T-helper 2 cell treated with Interferon-gamma antibody and Interleukin-4, amounts not matched to agents 5 μg/mL and 100 μg/mL, for 36 hours (primary cell): ENCODE data around the gene BIRC2.
"Not testable (repeated sequence)": the region's sequence is repeated elsewhere in the genome, so short reads cannot be mapped to it uniquely, and the experiment has no call there.

Experiments
- DNase-seq: peaks from one replicate; pipeline ENCODE4 v3.0.0; 2021; ENCODE audit warnings: low spot score
- H3K27ac Mint-ChIP-seq: one replicate; pipeline ENCODE4 v1.8.0; 2021; ENCODE audit warnings: mild to moderate bottlenecking, mixed read lengths
- H3K27me3 Mint-ChIP-seq: one replicate; pipeline ENCODE4 v1.8.0; 2021; ENCODE audit warnings: low read depth, mixed read lengths
- H3K36me3 Mint-ChIP-seq: one replicate; pipeline ENCODE4 v1.8.0; 2021; ENCODE audit warnings: low read depth, mixed read lengths
- H3K4me1 Mint-ChIP-seq: one replicate; pipeline ENCODE4 v1.8.0; 2021; ENCODE audit warnings: low read depth, mixed read lengths
- H3K4me3 Mint-ChIP-seq: one replicate; pipeline ENCODE4 v1.8.0; 2022; ENCODE audit warnings: mild to moderate bottlenecking, moderate library complexity, mixed read lengths
- H3K9me3 Mint-ChIP-seq: one replicate; pipeline ENCODE4 v1.8.0; 2021; ENCODE audit warnings: mixed read lengths

The BIRC2 gene

DNA sequence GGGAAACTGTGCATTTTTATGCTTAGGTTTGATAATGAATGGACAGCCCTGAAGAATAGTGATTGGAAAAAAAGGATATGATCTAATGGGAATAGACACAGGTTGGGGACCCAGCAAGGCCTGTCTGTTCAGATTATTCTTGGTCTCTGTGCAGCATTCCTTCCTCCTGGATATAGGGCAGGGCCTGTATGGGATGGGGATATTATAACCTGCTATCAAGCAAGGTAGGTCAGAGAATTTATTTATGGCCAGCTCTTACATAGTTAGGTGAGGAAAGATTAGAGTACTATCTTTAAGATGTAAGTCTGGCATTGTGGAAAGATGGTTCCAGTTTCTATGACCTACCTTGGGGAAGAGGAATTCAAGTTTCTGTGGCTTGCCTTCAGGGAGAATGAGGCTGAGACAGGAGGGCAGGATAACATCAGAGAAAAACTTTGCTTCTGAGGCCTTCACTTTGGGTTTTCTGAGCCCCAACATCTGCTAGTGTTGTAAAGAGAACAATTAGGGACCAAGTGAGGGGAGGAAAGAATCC is 8.5 kb upstream of the BIRC2 start:
- H3K36me3 Mint-ChIP-seq = peaks cover 32% of the 10 kb centered on the region
- no peak overlapping the region for H3K4me3 Mint-ChIP-seq
- no peak for DNase-seq
- no peak overlapping the region for H3K27ac Mint-ChIP-seq
- no peaks in the 10 kb centered on the region for H3K9me3 Mint-ChIP-seq
- H3K4me1 Mint-ChIP-seq = peaks cover 13% of the 10 kb centered on the region
- H3K27me3 Mint-ChIP-seq = no peaks in the 10 kb centered on the region

DNA sequence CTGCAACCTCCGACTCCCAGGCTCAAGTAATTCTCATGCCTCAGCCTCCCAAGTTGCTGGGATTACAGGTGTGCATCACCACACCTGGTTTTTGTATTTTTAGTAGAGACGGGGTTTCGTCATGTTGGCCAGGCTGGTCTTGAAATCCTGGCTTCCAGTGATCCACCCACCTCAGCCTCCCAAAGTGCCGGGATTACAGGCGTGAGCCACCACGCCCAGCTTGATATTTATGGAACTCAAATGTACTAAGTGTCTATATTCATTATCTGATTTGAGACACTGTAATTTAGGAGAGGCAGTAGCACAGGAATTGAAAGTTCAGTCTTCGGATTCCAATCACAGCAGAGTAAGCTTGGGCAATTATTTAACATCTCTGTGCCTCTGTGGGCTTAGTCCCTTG is 5.7 kb upstream of the BIRC2 start:
- not testable (repeated sequence) for H3K27me3 Mint-ChIP-seq, H3K4me3 Mint-ChIP-seq, DNase-seq, H3K9me3 Mint-ChIP-seq, H3K27ac Mint-ChIP-seq
- Mint-ChIP-seq H3K36me3 (peaks cover 24% of the 10 kb centered on the region), H3K4me1 (peaks cover 23% of the 10 kb centered on the region)

DNA sequence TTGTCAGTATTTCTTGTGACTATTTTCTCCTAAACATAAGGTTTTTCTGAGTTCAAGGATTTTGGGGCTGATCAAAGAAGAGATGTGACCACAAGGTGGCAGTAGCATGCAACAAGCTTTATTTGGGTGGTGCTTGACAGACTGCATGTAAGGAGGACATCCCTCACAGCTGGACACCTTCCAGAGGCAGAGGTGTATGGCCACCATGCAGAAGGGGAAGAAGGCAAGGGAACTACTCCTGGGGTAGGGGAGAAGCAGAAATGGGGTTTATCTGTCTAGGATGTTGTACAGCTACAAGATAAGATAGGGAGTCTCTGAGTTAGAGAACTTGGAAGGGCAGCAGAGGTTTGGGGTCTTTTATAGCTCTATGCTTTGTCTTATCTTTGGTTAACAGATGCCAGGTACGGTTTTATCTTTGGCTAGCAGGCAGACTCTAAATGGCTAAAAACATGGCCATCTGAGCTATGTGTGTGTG is 5.1 kb upstream of the BIRC2 start:
- Mint-ChIP-seq H3K4me3 (no peak overlapping the region), H3K4me1 (peaks cover 24% of the 10 kb centered on the region), H3K27ac (no peak overlapping the region), H3K27me3 (no peaks in the 10 kb centered on the region), H3K36me3 (peaks cover 19% of the 10 kb centered on the region), H3K9me3 (no peaks in the 10 kb centered on the region)
- peak; percentile 51 for DNase-seq

DNA sequence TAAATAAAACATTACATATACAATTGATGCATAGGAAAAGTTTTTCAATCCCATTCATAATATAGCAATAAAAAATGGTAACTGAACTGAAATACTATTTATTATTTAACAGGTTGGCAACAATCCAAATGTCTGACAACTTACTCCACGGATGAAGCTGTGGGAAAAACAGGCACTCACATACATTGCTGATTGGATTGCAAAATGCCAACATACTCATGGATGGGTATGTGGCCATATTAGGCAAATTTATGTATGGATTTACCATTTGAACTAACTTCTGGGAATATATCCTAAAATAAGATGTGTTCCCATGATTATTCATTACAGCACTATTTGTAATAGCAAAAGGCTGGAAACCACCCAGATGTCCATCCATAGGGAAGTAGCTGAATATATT is 3.2 kb upstream of the BIRC2 start:
- DNase-seq = no peak
- Mint-ChIP-seq H3K27ac (no peak overlapping the region), H3K27me3 (no peaks in the 10 kb centered on the region), H3K36me3 (peaks cover 10% of the 10 kb centered on the region), H3K4me3 (no peak overlapping the region), H3K4me1 (peaks cover 31% of the 10 kb centered on the region), H3K9me3 (no peaks in the 10 kb centered on the region)

DNA sequence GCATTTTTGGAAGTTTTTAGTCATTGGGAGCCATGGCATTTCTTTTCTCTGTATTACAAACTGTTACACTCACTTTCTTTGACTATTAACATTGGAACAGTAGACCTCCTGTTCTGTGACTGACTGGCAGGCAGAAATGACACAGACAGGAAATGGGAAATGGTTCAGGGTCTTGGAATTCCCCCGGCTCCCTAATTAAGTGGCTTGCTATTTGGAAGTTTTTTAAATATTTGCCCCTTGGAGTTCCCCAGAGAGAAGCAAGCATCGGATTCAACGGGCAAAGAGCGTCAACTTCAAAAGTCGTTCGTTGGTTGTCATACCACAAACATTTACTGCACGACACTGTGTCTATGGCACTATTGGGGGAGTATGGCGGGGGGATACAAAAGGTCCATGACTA is 1.1 kb upstream of the BIRC2 start:
- Mint-ChIP-seq H3K36me3 (peaks cover 13% of the 10 kb centered on the region), H3K4me3 (peak overlapping the region; percentile 94), H3K27me3 (no peaks in the 10 kb centered on the region), H3K9me3 (no peaks in the 10 kb centered on the region), H3K4me1 (peaks cover 31% of the 10 kb centered on the region), H3K27ac (peak overlapping the region; percentile 98)
- DNase-seq = no peak

DNA sequence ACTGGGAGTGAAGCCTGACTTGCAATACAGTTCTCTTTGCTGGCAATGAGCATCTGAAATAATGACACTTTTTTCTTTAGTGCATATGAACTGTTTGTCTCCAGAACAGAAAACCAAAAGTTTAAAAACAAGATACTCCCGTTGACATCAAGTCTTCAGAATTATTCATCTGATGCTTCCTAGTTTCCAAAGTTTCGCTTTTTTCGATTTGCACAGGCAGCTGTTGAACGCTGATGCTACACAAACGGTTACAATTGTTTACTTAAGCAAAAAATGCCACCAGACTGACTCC is 612 bp upstream of the BIRC2 start:
- no peak for DNase-seq
- Mint-ChIP-seq H3K36me3 (peaks cover 15% of the 10 kb centered on the region), H3K4me1 (peaks cover 33% of the 10 kb centered on the region)

DNA sequence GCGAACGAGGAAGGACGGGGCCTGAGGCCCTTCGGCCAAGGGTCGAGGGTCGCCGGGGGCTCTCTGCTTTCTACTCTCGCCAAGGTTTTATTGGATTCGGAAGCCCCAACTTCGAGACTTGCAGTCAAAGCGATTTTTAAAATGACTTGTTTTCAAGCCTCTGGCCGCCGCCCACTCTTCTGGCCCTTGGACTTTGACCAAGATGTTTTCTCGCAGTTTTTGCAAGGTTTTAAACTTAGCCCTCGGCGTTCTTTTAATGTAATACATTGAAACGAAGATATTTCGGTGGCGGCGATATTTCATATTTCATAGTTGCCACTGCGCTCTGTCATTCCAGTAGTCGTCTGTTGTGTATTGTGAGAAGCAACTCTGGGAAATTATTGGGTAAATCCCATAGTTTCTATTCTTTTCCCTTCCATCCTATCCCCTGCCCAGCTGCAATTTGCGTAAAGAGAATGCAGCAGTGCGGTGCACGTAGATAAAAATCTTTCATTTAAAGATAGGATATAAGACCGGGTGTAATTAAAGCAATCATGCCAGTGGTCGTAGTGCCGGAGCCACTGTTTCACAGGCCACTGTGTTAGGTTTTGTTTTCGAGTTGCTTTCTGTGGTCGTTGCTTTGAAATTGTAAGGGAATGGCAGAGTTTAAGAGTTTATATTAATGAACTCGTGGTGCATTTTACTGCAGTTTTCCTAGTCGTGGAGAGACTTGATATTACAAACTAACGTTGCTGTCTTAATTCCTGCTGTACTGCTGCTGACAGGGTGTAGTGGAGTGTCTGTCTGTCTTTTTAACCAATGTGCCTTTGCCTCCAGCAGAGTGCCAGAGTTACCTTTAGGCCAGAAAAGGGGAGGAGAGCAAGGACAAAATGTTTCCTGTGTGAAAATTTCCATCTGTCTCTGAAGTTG is 702 bp downstream of the BIRC2 start:
- Mint-ChIP-seq H3K36me3 (peaks cover 20% of the 10 kb centered on the region), H3K27ac (peak overlapping the region; percentile 98), H3K4me3 (peak overlapping the region; percentile 94), H3K27me3 (no peaks in the 10 kb centered on the region), H3K9me3 (no peaks in the 10 kb centered on the region), H3K4me1 (peaks cover 28% of the 10 kb centered on the region)
- DNase-seq = no peak

More for the DNA sequence above, 612 bp upstream of the BIRC2 start:
- peak overlapping the region; percentile 94 for H3K4me3 Mint-ChIP-seq
- H3K27me3 Mint-ChIP-seq = no peaks in the 10 kb centered on the region
- peak overlapping the region; percentile 98 for H3K27ac Mint-ChIP-seq
- H3K9me3 Mint-ChIP-seq = no peaks in the 10 kb centered on the region

DNA sequence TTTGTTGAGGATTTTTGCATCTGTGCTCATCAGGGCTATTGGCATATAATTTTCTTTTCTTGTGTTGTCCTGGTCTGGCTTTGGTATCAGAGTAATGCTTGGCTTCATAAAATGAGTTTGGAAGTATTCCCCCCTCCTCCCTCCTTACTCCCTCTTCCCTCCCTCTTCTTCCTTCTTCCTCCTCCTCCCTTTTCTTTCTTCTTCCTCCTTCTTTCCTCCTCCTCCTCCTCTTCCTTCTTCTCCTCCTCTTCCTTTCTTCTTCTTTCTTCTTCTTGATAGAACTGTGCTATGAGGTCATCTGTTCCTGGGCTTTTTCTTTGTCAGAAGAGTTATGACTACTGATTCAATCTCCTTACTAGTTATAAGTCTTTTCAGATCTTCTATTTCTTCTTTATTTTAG is 10.1 kb downstream of the BIRC2 start:
- Mint-ChIP-seq H3K27me3 (no peaks in the 10 kb centered on the region), H3K4me3 (no peak overlapping the region), H3K9me3 (peaks cover 20% of the 10 kb centered on the region), H3K27ac (no peak overlapping the region), H3K4me1 (peaks cover 40% of the 10 kb centered on the region), H3K36me3 (peaks cover 70% of the 10 kb centered on the region)
- DNase-seq = no peak

DNA sequence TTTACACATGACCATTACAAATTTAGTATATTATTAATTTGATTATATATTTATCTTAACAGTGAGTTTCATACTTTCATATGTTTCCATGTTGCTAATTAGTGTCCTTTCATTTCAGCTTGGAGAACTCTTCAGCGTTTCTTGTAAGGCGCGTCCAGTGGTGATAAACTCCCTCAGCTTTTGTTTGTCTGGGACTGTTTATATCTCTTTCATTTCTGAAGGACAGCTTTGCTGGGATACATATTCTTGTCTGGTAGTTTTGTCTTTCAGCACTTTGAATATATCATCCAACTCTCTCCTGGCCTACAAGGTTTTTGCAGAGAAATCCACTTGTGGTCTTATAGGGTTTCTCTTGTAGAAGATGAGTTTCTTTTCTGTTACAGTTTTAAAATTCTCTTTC is 12.4 kb downstream of the BIRC2 start:
- peaks cover 43% of the 10 kb centered on the region for H3K4me1 Mint-ChIP-seq
- DNase-seq = no peak
- peaks cover 74% of the 10 kb centered on the region for H3K36me3 Mint-ChIP-seq
- H3K27me3 Mint-ChIP-seq = no peaks in the 10 kb centered on the region
- no peak overlapping the region for H3K4me3 Mint-ChIP-seq
- H3K9me3 Mint-ChIP-seq = peaks cover 20% of the 10 kb centered on the region
- H3K27ac Mint-ChIP-seq = no peak overlapping the region

DNA sequence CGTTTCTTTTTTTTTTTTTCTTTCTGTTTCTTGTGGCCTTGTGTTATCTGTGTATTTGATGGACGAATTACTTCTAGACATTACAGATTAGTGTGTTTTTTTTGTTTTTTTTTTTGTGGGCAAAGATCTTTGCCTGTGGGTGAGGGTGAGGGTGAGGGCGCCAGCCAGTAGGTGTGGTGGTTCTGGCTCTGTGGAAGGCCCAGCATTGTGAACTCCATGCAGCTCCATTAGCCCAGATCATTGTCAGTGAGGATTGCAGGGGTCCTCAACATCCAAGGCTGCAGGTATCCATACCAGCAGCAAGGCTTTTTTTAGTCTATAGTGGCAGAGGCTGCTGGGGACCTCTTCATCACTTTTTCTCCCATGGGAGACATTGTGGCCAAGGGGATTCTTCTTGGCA is 13.7 kb downstream of the BIRC2 start:
- H3K27ac Mint-ChIP-seq = peak overlapping the region; percentile 51
- H3K4me1 Mint-ChIP-seq = peaks cover 42% of the 10 kb centered on the region
- no peak overlapping the region for H3K4me3 Mint-ChIP-seq
- peaks cover 72% of the 10 kb centered on the region for H3K36me3 Mint-ChIP-seq
- H3K9me3 Mint-ChIP-seq = peaks cover 17% of the 10 kb centered on the region
- H3K27me3 Mint-ChIP-seq = no peaks in the 10 kb centered on the region
- no peak for DNase-seq

DNA sequence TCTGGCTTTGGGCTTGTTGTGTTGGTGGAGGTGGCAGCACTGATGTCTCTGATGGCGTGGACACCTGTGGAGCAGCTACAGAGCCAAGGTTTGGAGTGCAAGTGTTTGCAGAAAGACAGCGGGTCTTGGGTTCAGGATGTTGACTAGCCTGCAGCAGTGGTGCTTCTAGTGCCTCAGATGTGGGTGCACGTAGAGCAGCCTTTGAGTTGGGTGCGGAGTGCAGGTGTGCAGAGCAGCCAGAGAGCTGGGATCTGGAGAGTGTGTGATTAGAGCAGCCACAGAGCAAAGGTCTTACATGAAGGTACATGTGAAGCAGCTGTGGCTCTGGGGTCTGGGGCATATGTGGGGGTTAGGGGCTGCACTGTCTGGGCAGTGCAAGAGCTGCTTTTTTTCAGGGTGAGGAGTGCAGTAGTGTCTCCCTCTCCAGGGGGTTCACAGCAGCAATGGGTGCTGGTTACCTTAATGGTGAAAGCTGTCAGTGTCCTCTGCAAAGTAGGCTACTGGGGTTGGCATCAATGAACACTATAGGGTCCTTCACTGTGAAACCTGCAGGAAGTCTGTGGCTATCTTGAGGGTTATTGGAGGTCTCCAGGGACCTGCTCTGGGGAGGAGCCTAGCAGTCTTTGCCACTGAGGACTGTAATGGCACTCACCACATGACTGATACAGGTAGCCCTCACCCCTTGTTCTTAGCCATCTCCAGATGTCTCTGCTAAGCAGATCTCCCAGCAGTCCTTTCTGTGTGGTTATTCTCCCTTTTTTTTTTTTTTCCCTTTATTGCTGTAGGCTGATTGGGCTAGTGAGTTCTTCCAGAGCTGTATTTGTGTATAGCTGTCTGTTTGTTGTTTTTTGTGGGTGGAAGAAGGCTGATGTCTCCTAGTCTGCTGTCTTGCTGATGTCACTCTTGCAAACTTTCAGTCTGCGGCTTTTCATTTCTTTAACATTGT is 14.3 kb downstream of the BIRC2 start:
- Mint-ChIP-seq H3K36me3 (peaks cover 72% of the 10 kb centered on the region), H3K27ac (peak overlapping the region; percentile 51), H3K4me3 (peak overlapping the region; percentile 37), H3K4me1 (peaks cover 42% of the 10 kb centered on the region), H3K9me3 (peaks cover 15% of the 10 kb centered on the region), H3K27me3 (no peaks in the 10 kb centered on the region)
- DNase-seq = no peak

DNA sequence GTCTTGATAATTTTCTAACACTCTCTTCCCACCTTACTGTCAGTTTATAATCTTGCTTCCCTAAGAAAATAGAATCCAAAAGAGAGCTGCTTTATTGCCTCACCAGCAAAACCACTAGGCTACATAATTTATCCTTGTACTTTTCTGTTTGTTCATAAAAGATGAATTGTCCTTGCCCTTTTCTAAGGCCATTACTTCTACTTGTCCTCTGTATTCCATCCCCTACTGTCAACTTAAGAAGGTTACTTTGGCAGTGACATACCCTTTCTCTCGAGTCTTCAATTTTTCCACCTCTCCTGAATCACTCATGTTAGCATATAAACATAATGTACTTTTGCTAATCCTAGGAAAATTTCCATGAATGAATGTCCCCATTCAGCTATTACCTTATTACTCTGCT is 18.0 kb downstream of the BIRC2 start:
- H3K4me3 Mint-ChIP-seq = no peak overlapping the region
- peaks cover 69% of the 10 kb centered on the region for H3K36me3 Mint-ChIP-seq
- no peaks in the 10 kb centered on the region for H3K27me3 Mint-ChIP-seq
- H3K9me3 Mint-ChIP-seq = peaks cover 4% of the 10 kb centered on the region
- peak overlapping the region; percentile 4 for H3K27ac Mint-ChIP-seq
- peaks cover 37% of the 10 kb centered on the region for H3K4me1 Mint-ChIP-seq
- no peak for DNase-seq

DNA sequence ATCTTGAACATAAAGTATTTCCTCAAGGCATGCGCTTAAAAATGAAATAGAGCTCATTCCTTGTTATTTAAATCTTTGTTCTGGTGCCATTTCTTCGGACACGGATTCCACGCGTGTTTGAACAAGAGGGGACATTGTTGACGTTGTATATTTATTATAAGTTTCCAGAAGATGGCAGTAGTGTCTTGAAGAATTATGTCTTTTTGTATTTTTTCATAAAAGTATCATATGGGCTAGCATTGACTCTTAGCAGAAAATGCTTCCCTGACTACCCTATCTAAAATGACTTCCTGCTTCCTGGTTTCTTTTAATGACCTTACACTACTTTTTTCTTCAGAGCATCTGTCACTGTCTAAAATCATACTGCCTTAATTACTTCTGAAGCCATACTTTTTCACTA is 20.4 kb downstream of the BIRC2 start:
- H3K4me1 Mint-ChIP-seq = peaks cover 21% of the 10 kb centered on the region
- no peak overlapping the region for H3K4me3 Mint-ChIP-seq
- H3K27me3 Mint-ChIP-seq = no peaks in the 10 kb centered on the region
- H3K27ac Mint-ChIP-seq = no peak overlapping the region
- H3K9me3 Mint-ChIP-seq = no peaks in the 10 kb centered on the region
- DNase-seq = no peak
- peaks cover 54% of the 10 kb centered on the region for H3K36me3 Mint-ChIP-seq

DNA sequence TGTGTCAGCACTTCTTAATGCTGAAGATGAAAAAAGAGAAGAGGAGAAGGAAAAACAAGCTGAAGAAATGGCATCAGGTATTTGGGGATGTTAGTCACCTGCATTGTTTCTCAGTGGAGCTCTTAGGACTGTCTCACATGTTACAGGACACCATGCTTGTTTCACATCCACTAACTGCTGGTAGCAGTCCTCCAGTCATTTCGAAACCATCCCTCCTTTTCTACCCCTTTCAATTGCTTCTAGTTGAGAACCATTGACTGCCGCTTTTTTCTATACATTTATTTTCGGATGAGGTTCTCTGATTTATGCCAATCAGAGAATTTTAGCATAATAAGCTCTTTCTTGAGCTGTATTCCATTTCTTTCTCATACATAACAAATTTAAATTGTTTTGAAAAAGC is 21.5 kb downstream of the BIRC2 start:
- Mint-ChIP-seq H3K27me3 (no peaks in the 10 kb centered on the region), H3K36me3 (peaks cover 47% of the 10 kb centered on the region), H3K27ac (peak overlapping the region; percentile 33), H3K4me3 (no peak overlapping the region), H3K9me3 (no peaks in the 10 kb centered on the region), H3K4me1 (peaks cover 18% of the 10 kb centered on the region)
- no peak for DNase-seq
